ENCODE data around the gene RTKN2. TPM values are rescaled to one million over a fixed set of nuclear protein-coding genes. Genes with fewer than 3 reads are reported as not detected.

Gene RTKN2
- polyA plus RNA-seq, 3 donors = 0.07 to 0.08 TPM; not detected in 1

- H3K79me2 ChIP-seq (ENCODE audit: insufficient read depth, low read length) = no peaks in the 10 kb centered on the region
- H3K9me3 Mint-ChIP-seq = no peaks in the 10 kb centered on the region
- TF ChIP-seq, protein P1, sequence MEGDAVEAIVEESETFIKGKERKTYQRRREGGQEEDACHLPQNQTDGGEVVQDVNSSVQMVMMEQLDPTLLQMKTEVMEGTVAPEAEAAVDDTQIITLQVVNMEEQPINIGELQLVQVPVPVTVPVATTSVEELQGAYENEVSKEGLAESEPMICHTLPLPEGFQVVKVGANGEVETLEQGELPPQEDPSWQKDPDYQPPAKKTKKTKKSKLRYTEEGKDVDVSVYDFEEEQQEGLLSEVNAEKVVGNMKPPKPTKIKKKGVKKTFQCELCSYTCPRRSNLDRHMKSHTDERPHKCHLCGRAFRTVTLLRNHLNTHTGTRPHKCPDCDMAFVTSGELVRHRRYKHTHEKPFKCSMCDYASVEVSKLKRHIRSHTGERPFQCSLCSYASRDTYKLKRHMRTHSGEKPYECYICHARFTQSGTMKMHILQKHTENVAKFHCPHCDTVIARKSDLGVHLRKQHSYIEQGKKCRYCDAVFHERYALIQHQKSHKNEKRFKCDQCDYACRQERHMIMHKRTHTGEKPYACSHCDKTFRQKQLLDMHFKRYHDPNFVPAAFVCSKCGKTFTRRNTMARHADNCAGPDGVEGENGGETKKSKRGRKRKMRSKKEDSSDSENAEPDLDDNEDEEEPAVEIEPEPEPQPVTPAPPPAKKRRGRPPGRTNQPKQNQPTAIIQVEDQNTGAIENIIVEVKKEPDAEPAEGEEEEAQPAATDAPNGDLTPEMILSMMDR (IDR thresholded peaks at IDR 0.05) = no peak
- no peaks in the 10 kb centered on the region for H3K27me3 ChIP-seq (ENCODE audit: control insufficient read depth in 2 of 2, insufficient read depth in 2 of 2, low read length in 2 of 2)
- no peak for DNase-seq
- no peaks in the 10 kb centered on the region for H3K4me1 ChIP-seq (ENCODE audit: control insufficient read depth in 1 of 2, insufficient read depth in 2 of 2, low read length in 2 of 2)
- H2AFZ ChIP-seq (ENCODE audit: insufficient read depth, low read depth, low read length, poor library complexity, severe bottlenecking) = no peak overlapping the region
- H3K9me3 ChIP-seq (replicated peaks in 1 of 2; ENCODE audit: control insufficient read depth in 1 of 2, insufficient read depth in 1 of 2, low read length in 2 of 2) = no peaks in the 10 kb centered on the region
- intact Hi-C loops (cut with micrococcal nuclease) = no loop called here
- no peaks in the 10 kb centered on the region for H3K36me3 ChIP-seq (replicated peaks in 1 of 2; ENCODE audit: control insufficient read depth in 1 of 2, insufficient read depth in 2 of 2, low read length in 2 of 2)
- no peaks in the 10 kb centered on the region for H4K20me1 ChIP-seq (ENCODE audit: insufficient read depth, low read length)
- H3K4me1 Mint-ChIP-seq = peaks cover 1% of the 10 kb centered on the region
- no peak overlapping the region for H3K9ac ChIP-seq (ENCODE audit: insufficient read depth, low read length, poor library complexity, severe bottlenecking)
- peaks cover 0 to 2% of the 10 kb centered on the region in 2 donors for H3K36me3 Mint-ChIP-seq
- no CpG with 5 or more reads among the region's 1 CpG for WGBS (ENCODE audit: insufficient coverage)
- no peaks in the 10 kb centered on the region for H3K27me3 Mint-ChIP-seq (ENCODE audit: low read depth in 3 of 3)
- no peak overlapping the region for H3K4me2 ChIP-seq (replicated peaks; ENCODE audit: extremely low read depth, low read length, poor library complexity, severe bottlenecking)
- no peak overlapping the region for H3K27ac Mint-ChIP-seq
- no peak overlapping the region for H3K4me3 Mint-ChIP-seq
- no peak overlapping the region for H3K27ac ChIP-seq (ENCODE audit: low read depth in 1 of 2, low read length in 2 of 2)
- H3K4me3 ChIP-seq (replicated peaks in 1 of 3; ENCODE audit: low read depth in 2 of 3, low read length in 3 of 3) = no peak overlapping the region
Observed at GRCh38 chr10:62231371-62231770, 37.3 kb downstream of the RTKN2 start.

DNA sequence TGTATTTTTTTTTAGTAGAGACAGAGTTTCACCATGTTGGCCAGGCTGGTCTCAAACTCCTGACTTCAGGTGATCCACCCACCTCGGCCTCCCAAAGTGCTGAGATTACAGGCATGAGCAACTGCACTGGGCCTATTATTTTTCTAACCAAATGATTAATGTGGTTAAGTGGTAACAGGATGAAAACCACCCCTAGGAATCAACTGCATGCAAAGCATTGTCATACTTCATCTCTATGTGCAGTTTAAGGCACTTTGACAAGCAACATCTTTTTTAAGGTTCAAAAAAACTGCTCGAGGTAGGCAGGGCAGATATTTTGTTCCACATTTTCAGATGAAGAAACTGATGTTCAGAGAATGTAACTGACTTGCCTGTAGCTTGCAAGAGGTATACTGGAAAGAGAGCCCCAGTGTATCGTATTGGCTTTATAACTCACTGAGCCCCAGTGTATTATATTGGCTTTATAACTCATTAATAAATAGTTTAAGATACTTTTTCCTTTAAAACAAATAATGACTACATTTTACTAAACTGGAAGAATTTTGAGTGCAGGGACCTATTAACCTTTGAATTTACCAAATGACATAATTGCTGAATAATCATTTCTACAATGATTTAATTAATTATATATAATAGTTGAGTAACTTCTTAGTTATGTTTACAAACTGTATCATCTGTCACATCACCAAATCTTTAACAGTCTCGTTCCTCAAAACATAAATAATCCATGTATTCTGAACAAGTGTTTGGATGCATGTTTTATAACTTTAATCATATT lies 38.1 kb downstream of the RTKN2 start:
- H4K20me1 ChIP-seq (ENCODE audit: insufficient read depth, low read length) = no peaks in the 10 kb centered on the region
- no peak overlapping the region for H3K4me2 ChIP-seq (replicated peaks; ENCODE audit: extremely low read depth, low read length, poor library complexity, severe bottlenecking)
- no peaks in the 10 kb centered on the region for H3K27me3 Mint-ChIP-seq (ENCODE audit: low read depth in 3 of 3)
- no peak overlapping the region for H3K27ac ChIP-seq (ENCODE audit: low read depth in 1 of 2, low read length in 2 of 2)
- H3K4me3 Mint-ChIP-seq = no peak overlapping the region
- 86% methylated on average over 1 of the region's 4 CpGs for WGBS (ENCODE audit: insufficient coverage)
- no peak overlapping the region for H3K9ac ChIP-seq (ENCODE audit: insufficient read depth, low read length, poor library complexity, severe bottlenecking)
- H3K36me3 ChIP-seq (replicated peaks in 1 of 2; ENCODE audit: control insufficient read depth in 1 of 2, insufficient read depth in 2 of 2, low read length in 2 of 2) = no peaks in the 10 kb centered on the region
- no peaks in the 10 kb centered on the region for H3K9me3 ChIP-seq (replicated peaks in 1 of 2; ENCODE audit: control insufficient read depth in 1 of 2, insufficient read depth in 1 of 2, low read length in 2 of 2)
- H3K4me3 ChIP-seq (replicated peaks in 1 of 3; ENCODE audit: low read depth in 2 of 3, low read length in 3 of 3) = no peak overlapping the region
- DNase-seq = no peak
- H3K9me3 Mint-ChIP-seq = peaks cover 0 to 3% (median 0%) of the 10 kb centered on the region in 7 donors
- no peaks in the 10 kb centered on the region for H3K4me1 ChIP-seq (ENCODE audit: control insufficient read depth in 1 of 2, insufficient read depth in 2 of 2, low read length in 2 of 2)
- H2AFZ ChIP-seq (ENCODE audit: insufficient read depth, low read depth, low read length, poor library complexity, severe bottlenecking) = no peak overlapping the region
- intact Hi-C loops (cut with micrococcal nuclease) = no loop called here
- peaks cover 0 to 2% of the 10 kb centered on the region in 2 donors for H3K36me3 Mint-ChIP-seq
- H3K4me1 Mint-ChIP-seq = peaks cover 1% of the 10 kb centered on the region
- TF ChIP-seq, protein P1 (IDR thresholded peaks at IDR 0.05) = no peak
- H3K79me2 ChIP-seq (ENCODE audit: insufficient read depth, low read length) = no peaks in the 10 kb centered on the region
- no peak overlapping the region for H3K27ac Mint-ChIP-seq
- no peaks in the 10 kb centered on the region for H3K27me3 ChIP-seq (ENCODE audit: control insufficient read depth in 2 of 2, insufficient read depth in 2 of 2, low read length in 2 of 2)

Data from CD14-positive monocyte (primary cell).